C4-2B (cell line): ENCODE data around the gene P3R3URF.

Experiments
- H3K27ac ChIP-seq: fragments of 450-650 bp; 2 replicates; pipeline ENCODE4 v1.5.1; 2017
- CTCF ChIP-seq: fragments of 450-650 bp; conservative IDR thresholded peaks from 2 replicates; pipeline ENCODE4 v1.5.1; 2017; ENCODE audit warnings: mild to moderate bottlenecking
- ZFX ChIP-seq: fragments of 450-650 bp; IDR thresholded peaks from 2 replicates; pipeline ENCODE4 v1.6.1; 2017

The P3R3URF gene

GRCh38 chr1:46131712-46132528 lies 44.4 kb downstream of the P3R3URF start:
- peak overlapping the region; percentile 99 for H3K27ac ChIP-seq
- TF ChIP-seq CTCF (no peak), ZFX (no peak)

- peak overlapping the region; percentile 99; the same call in 1 of the 2 replicates for H3K27ac ChIP-seq
- TF ChIP-seq ZFX (no peak), CTCF (no peak)
Observed at GRCh38 chr1:46131093-46131492, 45.2 kb downstream of the P3R3URF start.

- no peak for TF ChIP-seq ZFX
- TF ChIP-seq CTCF: no peak
- H3K27ac ChIP-seq: no peak overlapping the region
Observed at GRCh38 chr1:46130606-46131005, 45.7 kb downstream of the P3R3URF start.

GRCh38 chr1:46130121-46130520 lies 46.2 kb downstream of the P3R3URF start:
- peak; percentile 14; the same call in 1 of the 2 replicates for TF ChIP-seq CTCF
- TF ChIP-seq ZFX: no peak
- no peak overlapping the region for H3K27ac ChIP-seq

GRCh38 chr1:46128344-46128743 lies 47.9 kb downstream of the P3R3URF start:
- H3K27ac ChIP-seq: peak overlapping the region; percentile 23; the same call in 1 of the 2 replicates

More at GRCh38 chr1:46128344-46128743, 47.9 kb downstream of the P3R3URF start:
- TF ChIP-seq ZFX (no peak), CTCF (no peak)
